ENCODE measurements around the gene UBE2U.

DNA sequence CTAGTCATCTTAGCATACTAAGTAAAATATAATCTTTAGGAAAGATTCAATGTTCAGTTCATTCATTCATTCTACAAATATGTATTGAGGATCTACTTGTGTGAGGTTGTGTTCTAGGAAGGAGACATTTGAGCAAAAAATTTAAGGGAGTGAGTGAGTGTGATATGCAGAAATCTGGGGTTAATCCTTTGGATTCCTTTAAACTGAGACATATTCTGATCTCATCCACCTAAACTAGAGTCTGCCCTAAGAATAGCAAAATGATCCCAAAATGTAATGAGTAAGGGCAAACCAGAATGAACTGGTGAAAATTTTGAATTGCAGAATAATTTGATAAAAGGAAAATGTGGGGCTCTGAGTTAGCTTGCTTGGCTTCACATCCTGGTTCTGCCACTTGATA, 8.6 kb downstream of the UBE2U start:
- TF ChIP-seq, protein P1, sequence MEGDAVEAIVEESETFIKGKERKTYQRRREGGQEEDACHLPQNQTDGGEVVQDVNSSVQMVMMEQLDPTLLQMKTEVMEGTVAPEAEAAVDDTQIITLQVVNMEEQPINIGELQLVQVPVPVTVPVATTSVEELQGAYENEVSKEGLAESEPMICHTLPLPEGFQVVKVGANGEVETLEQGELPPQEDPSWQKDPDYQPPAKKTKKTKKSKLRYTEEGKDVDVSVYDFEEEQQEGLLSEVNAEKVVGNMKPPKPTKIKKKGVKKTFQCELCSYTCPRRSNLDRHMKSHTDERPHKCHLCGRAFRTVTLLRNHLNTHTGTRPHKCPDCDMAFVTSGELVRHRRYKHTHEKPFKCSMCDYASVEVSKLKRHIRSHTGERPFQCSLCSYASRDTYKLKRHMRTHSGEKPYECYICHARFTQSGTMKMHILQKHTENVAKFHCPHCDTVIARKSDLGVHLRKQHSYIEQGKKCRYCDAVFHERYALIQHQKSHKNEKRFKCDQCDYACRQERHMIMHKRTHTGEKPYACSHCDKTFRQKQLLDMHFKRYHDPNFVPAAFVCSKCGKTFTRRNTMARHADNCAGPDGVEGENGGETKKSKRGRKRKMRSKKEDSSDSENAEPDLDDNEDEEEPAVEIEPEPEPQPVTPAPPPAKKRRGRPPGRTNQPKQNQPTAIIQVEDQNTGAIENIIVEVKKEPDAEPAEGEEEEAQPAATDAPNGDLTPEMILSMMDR (IDR thresholded peaks at IDR 0.05; ENCODE audit: low read depth, low read length, poor library complexity, severe bottlenecking), result no peak
- no peak for TF ChIP-seq EZH2phosphoT487 (IDR thresholded peaks at IDR 0.05; ENCODE audit: borderline replicate concordance, low read length)
